NK-92 (cell line): ENCODE results near the gene TSPAN5.
"Not testable (repeated sequence)": the region's sequence is repeated elsewhere in the genome, so short reads cannot be mapped to it uniquely, and the experiment has no call there.

Experiments used
- DNase-seq: peaks from one replicate; lab custom pipeline; 2025; ENCODE audit not compliant: unreplicated experiment; lab: John Stamatoyannopoulos, UW

Gene TSPAN5

DNA sequence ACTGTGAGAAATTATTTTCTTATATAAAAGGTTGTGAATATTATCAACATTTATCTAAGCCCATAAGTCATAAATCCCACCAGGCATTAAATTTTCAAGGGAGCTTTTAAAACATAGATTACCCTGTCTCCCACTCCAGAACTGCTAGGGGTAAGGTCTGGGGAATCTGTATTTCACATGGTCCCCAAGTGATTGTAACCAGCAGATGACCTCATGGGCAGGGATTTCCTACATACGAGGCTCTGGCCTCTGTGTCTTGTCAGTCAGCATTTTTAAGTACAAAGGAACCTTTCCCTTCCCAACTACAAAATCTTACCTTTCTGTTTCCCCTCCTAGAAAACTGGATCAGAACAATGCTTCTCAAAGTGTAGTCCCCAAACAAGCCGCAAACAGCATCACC, 188.6 kb downstream of the TSPAN5 start:
- DNase-seq: no peak

DNA sequence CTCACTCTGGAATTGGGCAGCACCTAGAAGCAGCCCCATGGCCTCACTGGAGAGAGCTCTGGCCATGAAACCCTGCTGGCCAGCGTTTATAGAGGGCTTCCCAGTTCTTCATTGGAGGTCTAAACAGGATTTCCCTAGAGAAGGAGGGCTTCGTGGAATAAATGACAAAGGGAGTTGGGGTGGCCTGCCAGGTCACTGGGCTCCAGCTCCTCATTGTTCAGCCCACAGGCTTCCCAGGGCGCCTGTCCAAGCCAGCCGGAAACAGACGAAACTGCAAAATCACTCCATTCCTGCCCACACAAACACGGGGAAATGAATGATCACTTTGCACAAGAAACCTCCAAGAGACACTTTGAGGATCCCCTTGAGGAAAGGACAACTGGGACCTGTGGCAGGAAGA, 189.7 kb downstream of the TSPAN5 start:
- DNase-seq: no peak

- no peak for DNase-seq
These were observed 190.8 kb downstream of the TSPAN5 start for GRCh38 chr4:98467627-98468072.

- DNase-seq: no peak
These were observed 191.4 kb downstream of the TSPAN5 start for GRCh38 chr4:98466868-98467599.

DNA sequence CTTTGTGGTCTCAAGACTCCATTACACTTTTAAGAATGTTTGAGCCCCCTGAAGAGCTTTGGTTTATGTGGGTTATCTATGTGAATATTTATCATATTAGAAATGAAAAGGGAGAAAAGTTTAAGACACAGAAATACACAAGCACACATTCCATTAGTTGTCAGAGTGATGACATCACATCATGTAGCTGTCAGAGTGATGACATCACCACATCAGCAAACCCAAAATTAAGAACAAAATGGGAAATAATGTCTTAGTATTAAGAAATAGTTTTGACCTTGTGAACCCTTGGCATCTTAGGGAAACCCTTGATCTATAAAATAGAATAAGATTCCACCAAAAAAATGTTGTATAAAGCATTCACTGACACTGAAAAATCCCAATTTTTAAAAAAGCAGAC, 195.9 kb downstream of the TSPAN5 start:
- DNase-seq: no peak

DNA sequence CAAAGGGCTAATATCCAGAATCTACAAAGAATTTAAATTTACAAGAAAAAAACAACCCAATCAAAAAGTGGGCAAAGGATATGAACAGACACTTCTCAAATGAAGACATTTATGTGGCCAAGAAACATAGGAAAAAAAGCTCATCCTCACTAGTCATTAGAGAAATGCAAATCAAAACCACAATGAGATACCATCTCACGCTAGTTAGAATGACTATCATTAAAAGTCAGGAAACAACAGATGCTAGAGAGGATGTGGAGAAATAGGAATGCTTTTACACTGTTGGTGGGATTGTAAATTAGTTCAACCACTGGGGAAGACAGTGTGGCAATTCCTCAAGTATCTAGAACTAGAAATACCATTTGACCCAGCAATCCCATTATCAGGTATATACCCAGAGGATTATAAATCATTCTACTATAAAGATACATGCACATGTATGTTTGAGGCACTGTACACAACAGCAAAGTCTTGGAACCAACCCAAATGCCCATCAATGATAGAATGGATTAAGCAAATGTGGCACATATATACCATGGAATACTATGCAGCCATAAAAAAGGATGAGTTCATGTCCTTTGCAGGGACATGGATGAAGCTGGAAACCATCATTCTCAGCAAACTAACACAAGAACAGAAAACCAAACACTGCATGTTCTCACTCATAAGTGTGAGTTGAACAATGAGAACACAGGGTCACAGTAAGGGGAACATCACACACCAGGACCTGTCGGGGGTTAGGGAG, 197.1 kb downstream of the TSPAN5 start:
- not testable (repeated sequence) for DNase-seq

- not testable (repeated sequence) for DNase-seq
These were observed 201.0 kb downstream of the TSPAN5 start for GRCh38 chr4:98457422-98457821.

- no peak for DNase-seq
These were observed 206.3 kb downstream of the TSPAN5 start for GRCh38 chr4:98452091-98452490.

DNA sequence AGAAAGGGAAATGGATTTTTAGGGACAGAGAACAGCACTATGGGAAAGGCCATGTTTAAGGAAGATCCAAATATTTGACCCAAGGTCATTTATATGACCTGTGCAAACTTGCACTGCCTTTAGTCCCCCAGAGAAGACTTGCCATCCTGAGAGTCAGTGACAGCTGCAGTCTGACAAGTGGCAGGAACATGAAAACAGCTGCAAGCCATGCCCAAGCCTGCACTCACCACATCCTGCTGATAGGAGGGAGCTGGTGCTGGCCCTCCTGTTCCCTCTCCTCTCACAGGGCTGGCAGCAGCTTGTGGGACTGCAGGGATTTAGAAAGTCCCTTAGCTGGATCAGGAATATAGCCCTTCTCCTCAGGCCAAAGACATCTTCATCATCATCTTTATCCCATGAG, 209.5 kb downstream of the TSPAN5 start:
- no peak for DNase-seq

- no peak for DNase-seq
These were observed 210.8 kb downstream of the TSPAN5 start for GRCh38 chr4:98447648-98448047.

GRCh38 chr4:98446499-98447375, 211.7 kb downstream of the TSPAN5 start:
- no peak for DNase-seq

DNA sequence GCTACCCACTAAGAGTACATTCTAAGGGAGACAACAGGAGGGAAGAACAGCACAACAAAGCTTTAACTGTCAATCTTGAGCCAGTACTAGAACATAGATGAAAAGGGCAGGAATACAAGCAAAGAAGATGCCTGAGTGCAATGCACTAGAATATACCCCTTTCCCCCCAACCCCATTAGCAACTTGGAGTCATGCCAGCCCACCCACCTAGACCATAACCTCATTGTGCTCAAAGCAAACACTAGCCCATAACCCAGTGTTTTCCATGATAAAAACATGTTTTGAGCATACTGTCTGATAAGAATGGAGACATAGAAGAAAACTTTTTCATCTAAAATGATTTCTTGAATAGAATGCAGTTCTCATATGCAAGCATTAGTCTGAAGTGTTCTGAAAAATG, 214.0 kb downstream of the TSPAN5 start:
- DNase-seq: no peak

DNA sequence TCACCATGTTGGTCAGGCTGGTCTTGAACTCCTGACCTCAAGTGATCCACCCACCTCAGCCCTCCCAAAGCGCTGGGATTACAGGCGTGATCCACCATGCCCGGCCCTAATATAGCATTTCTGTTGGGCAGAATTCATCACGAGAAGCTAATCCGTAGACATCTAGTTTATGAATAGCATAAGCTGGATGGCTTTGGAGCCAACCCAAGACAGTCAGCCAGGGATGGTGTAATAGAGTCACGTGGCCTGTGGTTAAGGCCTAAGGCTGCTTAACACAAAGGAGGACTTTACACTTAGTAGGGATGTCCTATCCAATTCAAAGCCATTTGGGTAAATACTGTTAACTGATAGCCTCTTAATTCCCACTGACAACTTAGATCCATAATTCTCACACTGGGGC, 223.6 kb downstream of the TSPAN5 start:
- no peak for DNase-seq

GRCh38 chr4:98433691-98434090, 224.7 kb downstream of the TSPAN5 start:
- no peak for DNase-seq

GRCh38 chr4:98430708-98431403, 227.6 kb downstream of the TSPAN5 start:
- no peak for DNase-seq

- DNase-seq: no peak
These were observed 235.4 kb downstream of the TSPAN5 start for GRCh38 chr4:98423009-98423408.

GRCh38 chr4:98421111-98421510, 237.3 kb downstream of the TSPAN5 start:
- DNase-seq: no peak
